NCI-H1417 (cell line): ENCODE measurements around the gene NCOA3.
"Not testable (repeated sequence)": the region's sequence is repeated elsewhere in the genome, so short reads cannot be mapped to it uniquely, and the experiment has no call there.

ENCODE experiments used
- DNase-seq, 3 experiments: peaks; one replicate each; lab custom pipeline; 2025; lab: John Stamatoyannopoulos, UW

NCOA3 gene

DNA sequence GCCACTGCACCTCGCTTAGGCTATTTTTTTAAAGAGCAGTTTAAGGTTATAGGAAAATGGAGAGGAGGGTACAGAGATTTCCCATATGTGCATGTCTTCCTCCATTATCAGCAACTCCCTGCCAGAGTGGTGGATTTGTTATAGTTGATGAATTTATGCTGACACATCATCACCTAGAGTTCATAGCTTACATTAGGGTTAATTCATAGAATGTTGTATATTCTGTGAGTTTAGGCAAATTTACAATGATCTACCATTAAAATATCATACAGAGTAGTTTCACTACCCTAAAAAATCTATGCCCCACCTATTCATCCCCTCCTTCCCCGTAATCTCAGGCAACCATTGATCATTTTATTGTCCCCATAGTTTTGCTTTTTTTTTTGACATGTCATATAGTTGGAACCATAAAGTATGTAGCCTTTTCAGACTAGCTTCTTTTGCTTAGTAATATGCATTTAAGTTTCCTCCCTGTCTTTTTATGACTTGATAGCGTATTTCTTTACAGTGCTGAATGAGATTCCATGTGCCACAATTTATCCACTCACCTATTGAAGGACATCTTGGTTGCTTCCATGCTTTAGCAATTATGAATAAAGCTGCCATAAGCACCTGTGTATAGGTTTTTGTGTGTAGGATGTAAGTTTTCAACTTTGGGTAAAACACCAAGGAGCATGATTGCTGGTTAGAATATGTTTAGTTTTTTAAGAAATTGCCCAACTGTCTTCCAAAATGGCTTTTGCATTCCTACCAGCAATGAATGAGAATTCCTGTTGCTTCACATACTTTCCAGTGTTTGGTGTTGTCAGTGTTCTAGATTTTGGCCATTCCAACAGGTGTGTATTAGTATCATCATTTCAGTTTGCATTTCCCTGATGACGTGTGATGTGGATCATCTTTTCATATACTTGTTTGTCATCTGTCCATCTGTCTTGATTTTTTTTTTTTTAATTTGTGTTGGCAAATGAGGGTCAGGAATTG lies 60.2 kb downstream of the NCOA3 start:
- no peak for DNase-seq

DNA sequence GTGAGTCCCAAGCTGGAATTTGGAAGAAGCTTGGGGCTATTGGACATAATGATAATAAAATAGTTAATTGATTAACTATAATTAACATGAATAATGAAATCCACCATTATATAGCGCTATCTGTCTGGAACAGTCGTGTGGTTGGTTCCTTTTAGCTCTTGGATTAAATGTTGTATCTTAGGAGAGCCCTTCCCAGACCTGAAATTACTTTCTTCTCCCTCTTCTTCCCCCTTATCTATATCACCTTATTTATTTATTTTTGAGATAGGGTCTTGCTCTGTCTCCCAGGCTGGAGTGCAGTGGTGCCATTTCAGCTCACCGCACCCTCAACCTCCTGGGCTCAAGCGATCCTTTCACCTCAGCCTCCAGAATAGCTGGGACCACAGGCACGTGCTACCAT lies 64.6 kb downstream of the NCOA3 start:
- no peak for DNase-seq

- peak in 2 of 3 experiments; percentile 29 to 65 for DNase-seq
Measured at GRCh38 chr20:47568019-47568418, 66.3 kb downstream of the NCOA3 start.

- no peak for DNase-seq
Measured at GRCh38 chr20:47568837-47569410, 67.2 kb downstream of the NCOA3 start.

DNA sequence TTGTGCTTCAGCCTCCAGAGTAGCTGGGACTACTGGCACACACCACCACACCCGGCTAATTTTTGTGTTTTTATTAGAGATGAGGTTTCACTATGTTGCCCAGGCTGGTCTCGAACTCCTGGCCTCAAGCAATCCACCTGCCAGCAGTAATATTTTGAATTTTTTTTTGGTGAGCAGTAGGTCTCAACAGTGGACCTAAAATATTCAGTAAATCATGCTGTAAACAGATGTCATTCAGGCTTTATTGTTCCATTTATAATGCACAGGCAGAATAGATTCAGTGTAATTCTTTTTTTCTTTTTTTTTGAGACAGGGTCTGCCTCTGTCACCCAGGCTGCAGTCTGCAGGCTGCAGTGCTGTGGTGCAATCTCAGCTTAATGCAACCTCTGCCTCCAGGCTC lies 69.7 kb downstream of the NCOA3 start:
- no peak for DNase-seq

DNA sequence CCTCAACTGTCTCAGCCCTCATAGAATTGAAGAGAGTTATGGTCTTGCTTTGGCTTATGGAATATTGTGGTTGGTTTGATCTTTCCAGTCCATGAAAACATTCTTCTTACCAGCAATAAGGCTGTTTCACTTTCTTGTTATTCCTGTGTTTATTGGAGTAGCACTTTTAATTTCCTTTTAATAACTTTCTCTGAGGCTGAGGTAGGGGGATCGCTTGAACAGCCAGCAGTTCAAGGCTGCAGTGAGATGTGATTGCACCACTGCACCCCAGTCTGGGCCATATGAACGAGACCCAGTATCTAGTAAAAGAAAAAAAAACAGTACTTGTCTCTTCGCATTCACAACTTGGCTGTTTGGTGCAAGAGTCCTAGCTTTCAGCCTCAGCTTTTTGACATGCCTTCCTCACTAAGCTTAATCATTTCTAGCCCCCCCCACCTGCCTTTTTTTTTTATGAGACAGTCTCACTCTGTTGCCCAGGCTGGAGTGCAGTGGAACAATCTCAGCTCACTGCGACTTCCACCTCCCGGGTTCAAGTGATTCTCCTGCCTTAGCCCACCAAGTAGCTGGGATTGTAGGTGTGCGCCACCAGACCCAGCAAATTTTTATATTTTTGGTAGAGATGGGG lies 70.5 kb downstream of the NCOA3 start:
- DNase-seq = no peak

DNA sequence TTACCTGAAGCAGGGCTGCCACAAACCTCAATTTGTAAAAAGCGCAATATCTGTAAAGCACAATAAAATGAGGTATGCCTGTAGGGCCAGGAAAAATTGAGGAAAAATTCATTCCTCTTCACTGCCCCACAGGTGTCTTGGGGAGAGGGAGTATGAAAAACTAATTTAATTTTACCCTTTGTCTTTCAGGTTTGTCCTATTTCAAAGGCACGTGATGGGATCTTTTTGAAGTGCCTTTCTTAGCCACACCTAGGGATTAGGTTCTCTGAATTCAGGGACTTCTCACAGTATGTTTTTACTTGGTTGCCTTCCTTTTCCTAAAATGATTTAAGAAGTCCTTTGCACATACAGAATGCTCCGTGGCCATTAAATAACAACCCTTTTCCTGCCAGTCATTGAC lies 71.9 kb downstream of the NCOA3 start:
- no peak for DNase-seq

DNA sequence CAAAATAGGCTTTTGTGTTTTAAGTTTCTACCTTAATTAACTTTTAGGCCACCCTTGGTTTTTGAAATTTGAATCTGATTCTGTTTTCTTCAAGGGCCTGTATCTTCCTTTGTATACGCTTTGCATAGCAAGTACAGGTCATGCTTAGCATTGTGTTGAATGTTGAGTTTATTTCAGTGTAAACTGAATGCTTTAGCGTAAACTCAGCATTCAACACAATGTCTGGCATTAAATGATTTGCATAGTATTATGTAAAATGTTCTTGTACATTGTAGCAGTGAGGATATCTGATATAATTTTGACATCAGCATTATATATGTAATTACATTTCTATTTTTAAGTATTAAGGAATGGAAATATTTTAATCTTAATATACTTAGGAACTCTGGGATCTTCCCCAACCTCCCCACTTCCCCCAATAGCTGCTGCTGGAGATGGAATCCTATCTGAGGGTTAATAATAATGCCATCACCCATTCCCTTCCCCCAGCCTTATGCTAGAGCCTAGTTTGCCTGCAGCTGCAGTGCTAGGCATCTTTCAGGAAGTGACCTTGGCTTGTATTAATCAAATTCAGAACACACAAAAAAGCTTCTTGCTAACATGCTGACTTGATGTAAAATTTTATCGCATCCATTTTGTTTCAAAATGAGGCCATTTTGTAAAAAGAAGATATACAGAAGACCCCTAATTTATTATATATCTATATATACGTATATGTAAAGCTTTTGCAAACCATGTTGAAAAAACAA lies 73.1 kb downstream of the NCOA3 start:
- DNase-seq = peak in 2 of 3 experiments; percentile 51 to 80

DNA sequence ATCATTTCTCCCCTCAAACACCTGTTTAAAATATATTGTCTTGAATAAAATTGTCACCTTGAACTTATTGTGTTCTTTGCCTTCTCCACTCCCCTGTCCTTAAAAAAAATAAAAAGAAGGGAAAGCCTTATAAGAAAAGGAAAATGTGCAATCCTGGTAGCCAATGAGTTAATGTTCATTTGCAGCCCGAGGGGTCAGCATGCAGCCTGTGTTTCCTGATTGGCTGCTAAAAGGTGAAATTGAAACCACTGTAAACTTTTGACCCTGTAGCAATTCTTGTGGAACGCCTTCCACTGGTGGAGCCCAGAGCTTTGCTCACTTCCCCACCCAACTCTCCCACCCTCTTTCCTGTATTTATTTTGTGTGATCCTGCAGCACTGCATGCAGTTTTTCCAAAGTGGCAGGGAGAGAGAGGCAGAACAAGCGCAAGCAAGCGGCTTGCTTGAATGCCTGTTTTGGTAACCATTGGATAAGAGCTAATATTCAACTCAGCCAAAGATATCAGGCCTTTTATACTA lies 74.9 kb downstream of the NCOA3 start:
- DNase-seq = peak; percentile 18 to 83 (median 64)

- DNase-seq = no peak
Measured at GRCh38 chr20:47577314-47577713, 75.6 kb downstream of the NCOA3 start.

DNA sequence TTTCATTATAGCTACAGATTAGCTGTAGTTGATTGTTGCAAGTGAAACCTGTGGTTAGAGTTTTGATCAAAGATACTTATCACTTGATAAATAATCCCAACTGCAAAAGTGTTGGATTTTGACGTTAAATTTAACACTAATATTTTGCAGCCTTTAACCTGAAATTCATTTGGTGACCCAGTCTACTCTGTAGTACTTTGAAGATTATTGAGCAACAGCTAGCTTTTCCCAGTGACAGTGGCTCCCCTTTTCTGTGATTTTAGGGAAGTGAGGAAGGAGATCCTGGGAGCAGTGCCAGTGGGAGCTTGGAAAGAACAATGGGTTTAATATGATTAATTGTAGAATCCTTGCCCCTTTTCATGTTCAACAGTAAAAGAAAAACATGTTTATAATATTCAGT lies 76.9 kb downstream of the NCOA3 start:
- DNase-seq = no peak

DNA sequence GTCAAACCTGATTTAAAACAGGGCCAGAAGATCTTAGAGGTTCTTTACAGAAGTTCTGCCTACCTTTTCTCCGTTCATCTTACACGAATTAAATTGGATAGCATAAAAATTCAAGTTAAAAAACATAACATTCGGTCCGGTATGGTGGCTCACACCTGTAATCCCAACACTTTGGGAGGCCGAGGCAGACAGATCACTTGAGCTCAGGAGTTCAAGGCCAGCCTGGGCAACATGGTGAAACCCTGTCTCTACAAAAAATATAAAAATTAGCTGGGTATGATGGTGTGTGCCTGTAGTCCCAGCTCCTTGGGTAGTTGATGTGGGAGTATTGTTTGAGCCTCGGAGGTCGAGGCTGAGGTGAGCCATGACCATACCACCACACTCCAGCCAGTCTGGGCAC lies 79.0 kb downstream of the NCOA3 start:
- not testable (repeated sequence) for DNase-seq

GRCh38 chr20:47581090-47581489 lies 79.4 kb downstream of the NCOA3 start:
- DNase-seq = no peak

- no peak for DNase-seq
Measured at GRCh38 chr20:47583551-47583950, 81.9 kb downstream of the NCOA3 start.

- DNase-seq = no peak
Measured at GRCh38 chr20:47585087-47585747, 83.5 kb downstream of the NCOA3 start.

DNA sequence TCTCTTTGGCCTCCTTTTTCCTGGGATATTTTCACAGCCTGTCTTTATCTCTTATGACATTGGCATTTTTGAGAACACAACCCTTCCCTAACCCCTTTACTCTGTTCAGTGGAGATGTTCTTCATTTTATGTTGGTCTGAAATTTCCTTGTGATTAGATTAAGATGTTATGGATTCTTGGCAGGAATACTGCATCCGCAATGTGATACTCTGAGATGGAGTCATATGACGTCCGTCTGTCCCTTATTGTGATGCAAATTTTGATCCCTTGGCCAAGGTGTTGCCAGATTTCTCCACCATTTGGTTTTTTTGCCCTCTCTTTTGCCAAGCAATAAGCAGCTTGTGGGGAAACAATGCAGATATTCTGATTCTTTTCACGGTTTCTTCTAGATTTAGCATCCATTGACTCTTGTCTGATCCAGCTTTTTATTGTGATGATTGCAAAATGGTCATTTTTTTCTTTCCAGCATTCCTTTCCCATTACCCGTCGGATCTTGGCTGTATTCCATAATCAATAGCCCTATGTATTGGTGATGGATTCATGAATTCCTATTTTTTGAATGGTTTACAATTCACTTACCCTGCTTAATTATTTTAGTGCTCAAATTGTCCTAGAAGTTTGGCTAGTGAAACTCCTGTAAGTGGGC lies 85.1 kb downstream of the NCOA3 start:
- DNase-seq = no peak

DNA sequence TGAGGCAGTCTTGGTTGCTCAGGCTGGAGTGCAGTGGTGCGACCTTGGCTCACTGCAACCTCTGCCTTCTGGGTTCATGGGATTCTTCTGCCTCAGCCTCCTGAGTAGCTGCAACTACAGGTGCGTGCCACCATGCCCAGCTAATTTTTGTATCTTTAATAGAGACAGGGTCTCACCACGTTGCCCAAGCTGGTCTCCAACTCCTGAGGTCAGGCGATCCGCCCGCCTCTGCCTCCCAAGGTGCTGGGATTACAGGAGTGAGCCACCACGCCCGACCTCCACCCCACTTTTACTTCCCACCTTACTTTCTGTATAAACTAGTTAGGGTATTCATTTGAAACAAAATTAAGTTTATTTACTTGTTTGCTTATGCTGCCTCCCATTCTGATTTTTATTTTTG lies 86.5 kb downstream of the NCOA3 start:
- no peak for DNase-seq

DNA sequence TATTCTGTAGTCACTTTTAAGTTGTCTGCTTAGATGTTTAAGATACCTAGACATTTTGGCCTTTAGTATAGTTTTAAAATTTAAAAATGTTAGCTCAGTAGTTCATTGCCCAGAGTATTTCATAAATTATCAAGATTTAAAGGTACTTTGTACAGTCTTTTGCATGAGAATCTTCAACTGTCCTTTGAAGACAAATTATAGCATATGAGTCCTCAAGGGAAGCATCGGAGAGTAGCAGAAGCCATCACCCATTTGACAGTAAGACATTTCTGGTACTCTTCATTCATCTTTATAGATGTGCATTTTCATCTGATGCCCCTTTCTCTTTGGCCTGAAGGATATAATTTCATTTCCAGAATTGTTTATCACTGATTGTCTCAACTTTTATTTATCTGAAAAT lies 89.5 kb downstream of the NCOA3 start:
- no peak for DNase-seq

- no peak for DNase-seq
Measured at GRCh38 chr20:47594157-47594556, 92.5 kb downstream of the NCOA3 start.

DNA sequence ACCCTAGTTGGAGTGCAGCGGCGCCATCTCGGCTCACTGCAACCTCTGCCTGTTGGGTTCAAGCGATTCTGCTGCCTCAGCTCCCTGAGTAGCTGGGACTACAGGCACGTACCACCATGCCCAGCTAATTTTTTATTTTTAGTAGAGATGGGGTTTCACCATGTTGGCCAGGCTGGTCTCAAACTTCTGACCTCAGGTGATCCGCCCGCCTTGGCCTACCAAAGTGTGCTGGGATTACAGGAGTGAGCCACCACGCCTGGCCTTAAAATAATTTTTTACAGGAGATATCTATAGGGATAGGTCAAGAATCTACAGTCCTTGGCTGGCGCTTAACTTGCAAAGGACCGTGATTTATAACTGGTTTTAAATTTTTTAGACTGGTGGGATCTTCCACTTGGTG lies 93.5 kb downstream of the NCOA3 start:
- not testable (repeated sequence) for DNase-seq

DNA sequence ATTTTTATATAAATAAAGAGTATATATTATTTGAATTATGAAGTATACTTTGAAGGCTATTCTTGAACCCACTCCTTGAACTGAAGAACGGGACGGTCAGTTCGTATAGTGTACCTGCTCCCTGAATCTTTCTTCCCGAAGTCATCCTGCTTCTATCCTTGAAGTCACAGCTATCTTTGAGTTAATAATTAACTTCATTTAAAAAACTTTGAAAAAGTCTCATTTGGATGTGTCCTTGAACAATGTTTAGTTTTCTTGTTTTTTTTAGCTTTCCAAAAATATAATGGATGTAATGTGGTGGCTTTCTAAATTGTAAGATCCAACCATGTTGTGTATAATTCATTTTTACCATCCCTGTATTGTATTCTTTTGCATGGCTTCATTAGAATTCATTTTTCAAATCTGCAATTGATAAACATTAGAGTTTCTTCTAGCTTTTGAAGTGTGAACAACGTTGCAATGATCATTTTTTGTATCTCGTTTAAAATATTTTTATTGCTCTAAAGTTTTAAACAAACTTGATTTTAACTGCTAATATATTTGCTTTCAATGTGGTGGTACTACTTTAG lies 94.4 kb downstream of the NCOA3 start:
- DNase-seq = no peak
